GM19397 (cell line): ENCODE results near the gene AKAP9.
"Not testable (repeated sequence)": the region's sequence is repeated elsewhere in the genome, so short reads cannot be mapped to it uniquely, and the experiment has no call there.

Source experiments
- ATAC-seq: cut with Tn5 transposase; IDR thresholded peaks from one replicate; pipeline ENCODE4 v1.9.1; 2021; ENCODE audit warnings: mild to moderate bottlenecking, moderate library complexity; ENCODE audit not compliant: unreplicated experiment

AKAP9 gene

GRCh38 chr7:92131764-92132330 lies 191.2 kb downstream of the AKAP9 start:
- ATAC-seq, result no peak

DNA sequence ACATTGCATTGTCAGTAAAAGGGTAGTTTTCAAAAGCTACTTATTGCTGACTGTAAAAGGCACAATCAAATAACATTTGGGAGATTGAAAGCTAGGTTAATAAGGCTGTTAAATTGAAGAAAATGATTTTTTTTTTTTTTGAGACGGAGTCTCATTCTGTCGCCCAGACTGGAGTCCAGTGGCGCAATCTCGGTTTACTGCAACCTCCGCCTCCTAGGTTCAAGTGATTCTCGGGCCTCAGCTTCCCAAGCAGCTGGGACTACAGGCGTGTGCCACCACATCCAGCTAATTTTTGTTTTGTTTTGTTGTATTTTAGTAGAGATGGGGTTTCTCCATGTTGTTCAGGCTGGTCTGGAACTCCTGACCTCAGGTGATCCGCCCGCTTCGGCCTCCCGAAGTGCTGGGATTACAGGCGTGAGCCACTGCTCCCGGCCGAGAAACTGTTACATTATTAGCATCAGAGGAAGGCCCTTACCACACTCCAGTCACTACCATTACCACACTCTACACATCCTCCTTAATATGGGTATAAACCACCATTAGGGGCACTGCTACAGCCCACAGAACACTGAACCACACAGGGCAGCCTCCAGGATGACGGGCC lies 192.6 kb downstream of the AKAP9 start:
- peak; percentile 12 for ATAC-seq

GRCh38 chr7:92133737-92134270 lies 193.1 kb downstream of the AKAP9 start:
- peak; percentile 34 for ATAC-seq

DNA sequence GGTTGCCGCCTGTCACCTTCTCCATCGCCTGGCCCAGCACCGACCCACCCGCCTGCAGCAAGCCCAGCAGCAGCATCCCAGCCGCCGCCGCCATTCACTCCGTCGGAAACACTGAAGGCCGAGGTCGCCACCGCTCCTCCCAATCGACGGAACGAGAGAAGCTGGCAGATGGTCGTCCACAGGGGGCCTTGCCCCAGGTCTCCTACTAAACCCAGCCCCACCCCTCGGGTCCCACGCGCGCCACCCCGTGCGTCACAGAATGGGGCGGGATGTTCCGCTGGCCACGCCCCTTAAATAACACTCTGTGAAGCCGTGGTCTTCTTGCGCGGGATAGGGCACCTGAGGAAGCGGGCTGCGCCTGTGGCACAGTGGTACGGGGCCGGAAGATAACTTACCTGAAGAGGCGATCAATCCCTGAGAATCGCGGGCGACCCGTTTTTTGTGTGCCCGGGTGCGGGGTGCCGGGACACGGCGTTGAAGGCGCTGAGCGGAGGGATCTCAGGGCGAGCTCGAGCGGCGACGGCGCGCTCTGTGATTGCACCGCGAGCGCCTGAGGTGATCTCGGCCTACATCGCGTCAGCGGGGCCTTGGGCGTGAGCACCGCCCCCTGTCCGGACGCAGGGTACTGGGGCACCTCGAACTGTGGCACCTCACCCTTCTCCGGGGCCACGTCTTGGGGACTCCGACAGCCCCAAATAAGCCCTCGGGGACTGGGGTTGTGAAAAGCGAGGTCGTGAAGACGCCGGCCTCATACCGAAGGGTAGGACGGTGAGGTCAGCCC lies 193.8 kb downstream of the AKAP9 start, which contains the start of gene CYP51A1:
Gene CYP51A1, minus strand, starts transcription at position 207 of the 781 bp plus-strand sequence. Its CDS starts 113 bp downstream, at position 94.
- peak; percentile 88 for ATAC-seq

GRCh38 chr7:92135052-92135889 lies 194.6 kb downstream of the AKAP9 start:
- ATAC-seq, result no peak

DNA sequence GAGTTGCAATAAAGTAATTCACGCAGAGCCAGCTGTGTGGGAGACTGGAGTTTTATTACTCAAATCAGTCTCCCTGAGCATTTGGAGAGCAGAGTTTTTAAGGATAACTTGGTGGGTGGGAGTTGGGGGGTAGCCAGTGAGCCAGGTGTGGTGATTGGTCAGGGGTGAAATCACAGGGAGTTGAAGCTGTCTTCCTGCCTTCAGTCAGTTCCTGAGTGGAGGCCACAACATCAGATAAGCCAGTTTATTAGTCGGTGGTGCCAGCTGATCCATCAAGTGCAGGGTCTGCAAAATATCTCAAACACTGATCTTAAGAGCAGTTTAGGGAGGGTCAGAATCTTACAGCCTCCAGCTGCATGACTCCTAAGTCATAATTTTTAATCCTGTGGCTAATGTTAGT lies 196.9 kb downstream of the AKAP9 start:
- ATAC-seq, result no peak

DNA sequence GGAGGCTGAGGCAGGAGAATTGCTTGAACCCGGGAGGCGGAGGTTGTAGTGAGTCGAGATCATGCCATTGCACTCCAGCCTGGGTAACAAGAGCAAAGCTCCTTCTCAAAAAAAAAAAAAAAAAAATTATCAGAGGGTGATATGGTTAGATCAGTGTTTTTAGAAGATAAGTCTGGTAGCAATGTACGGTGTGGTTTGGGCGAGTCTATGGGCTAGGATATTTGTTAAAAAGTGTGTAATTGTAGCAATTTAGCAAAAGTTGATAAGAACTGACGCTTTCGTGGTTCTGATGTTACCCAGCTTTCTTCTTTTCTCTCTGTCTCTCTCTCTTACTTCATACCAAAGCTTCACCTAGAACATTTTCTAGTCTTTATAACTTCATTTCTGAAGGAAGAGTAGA lies 200.5 kb downstream of the AKAP9 start:
- ATAC-seq, result no peak

DNA sequence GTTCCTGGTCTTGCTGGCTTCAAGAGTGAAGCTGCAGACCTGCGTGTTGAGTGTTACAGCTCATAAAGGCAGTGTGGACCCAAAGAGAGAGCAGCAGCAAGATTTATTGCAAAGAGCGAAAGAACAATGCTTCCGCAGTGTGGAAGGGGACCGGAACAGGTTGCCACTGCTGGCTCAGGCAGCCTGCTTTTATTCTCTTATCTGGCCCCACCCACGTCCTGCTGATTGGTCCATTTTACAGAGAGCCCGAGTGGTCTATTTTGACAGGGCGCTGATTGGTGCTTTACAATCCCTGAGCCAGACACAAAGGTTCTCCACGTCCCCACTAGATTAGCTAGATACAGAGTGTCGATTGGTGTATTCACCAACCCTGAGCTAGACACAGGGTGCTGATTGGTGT lies 202.1 kb downstream of the AKAP9 start:
- not testable (repeated sequence) for ATAC-seq

DNA sequence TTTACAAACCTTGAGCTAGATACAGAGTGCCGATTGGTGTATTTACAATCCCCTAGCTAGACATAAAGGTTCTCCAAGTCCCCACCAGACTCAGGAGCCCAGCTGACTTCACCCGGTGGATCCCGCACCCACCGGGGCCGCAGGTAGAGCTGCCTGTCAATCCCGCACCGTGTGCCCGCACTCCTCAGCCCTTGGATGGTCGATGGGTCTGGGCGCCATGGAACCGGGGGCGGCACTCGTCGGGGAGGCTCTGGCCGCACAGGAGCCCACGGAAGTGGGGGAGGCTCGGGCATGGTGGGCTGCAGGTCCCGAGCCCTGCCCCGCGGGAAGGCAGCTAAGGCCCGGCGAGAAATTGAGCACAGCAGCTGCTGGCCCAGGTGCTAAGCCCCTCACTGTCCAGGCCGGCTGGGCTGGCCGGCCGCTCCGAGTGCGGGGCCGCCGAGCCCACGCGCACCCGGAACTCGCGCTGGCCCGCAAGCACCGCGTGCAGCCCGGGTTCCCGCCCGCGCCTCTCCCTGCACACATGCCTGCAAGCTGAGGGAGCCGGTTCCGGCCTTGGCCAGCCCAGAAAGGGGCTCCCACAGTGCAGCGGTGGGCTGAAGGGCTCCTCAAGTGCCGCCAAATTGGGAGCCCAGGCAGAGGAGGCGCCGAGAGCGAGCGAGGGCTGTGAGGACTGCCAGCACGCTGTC lies 202.7 kb downstream of the AKAP9 start:
- ATAC-seq, result not testable (repeated sequence)

DNA sequence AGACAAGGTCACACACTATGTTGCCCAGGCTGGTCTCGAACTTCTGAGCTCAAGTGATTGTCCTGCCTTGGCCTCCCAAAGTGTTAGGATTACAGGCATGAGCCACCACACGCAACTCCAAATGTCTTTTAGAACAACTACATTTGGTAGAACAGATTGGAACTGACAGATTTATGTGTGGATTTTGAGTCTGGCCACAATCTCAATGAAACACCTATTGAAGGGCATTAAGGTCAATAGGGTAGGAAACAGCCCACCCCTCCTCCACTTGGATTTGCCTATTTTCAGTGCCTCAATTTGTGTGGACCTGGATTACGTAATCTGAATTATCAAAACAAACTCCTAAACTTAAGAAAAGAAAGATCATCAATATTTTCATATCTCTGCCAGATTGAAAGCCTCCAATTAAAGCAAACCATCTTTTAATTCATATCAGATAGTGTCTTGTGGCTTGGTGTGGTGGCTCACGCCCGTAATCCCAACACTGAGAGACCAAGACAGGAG lies 209.1 kb downstream of the AKAP9 start:
- no peak for ATAC-seq

- no peak for ATAC-seq
Measured at GRCh38 chr7:92150450-92151017, 209.9 kb downstream of the AKAP9 start.

DNA sequence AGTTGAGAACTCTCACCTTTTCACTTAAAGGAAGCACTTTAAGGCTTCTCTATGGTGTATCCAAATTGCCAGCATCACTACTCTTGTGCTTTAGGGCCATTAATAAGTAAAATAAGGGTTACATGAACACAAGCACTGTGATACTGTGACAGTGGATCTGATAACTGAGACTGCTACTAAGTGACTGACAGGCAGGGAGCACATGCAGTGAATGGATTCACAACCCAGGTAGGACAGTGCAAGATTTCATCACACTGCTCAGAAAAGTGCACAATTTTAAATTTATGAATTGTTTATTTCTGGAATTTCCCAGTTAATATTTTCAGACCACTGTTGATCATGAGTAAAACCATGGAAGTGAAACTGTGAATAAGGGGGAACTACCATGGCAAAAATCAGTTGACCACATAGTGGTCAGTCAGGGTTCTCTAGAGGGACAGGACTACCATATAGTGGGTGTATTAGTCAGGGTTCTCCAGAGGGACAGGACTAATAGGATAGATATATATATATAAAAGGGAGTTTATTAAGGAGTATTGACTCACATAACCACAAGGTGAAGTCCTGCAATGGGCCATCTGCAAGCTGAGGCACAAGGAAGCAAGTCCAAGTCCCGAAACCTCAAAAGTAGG lies 214.6 kb downstream of the AKAP9 start:
- ATAC-seq, result no peak

GRCh38 chr7:92156990-92157389 lies 216.3 kb downstream of the AKAP9 start:
- ATAC-seq, result no peak

DNA sequence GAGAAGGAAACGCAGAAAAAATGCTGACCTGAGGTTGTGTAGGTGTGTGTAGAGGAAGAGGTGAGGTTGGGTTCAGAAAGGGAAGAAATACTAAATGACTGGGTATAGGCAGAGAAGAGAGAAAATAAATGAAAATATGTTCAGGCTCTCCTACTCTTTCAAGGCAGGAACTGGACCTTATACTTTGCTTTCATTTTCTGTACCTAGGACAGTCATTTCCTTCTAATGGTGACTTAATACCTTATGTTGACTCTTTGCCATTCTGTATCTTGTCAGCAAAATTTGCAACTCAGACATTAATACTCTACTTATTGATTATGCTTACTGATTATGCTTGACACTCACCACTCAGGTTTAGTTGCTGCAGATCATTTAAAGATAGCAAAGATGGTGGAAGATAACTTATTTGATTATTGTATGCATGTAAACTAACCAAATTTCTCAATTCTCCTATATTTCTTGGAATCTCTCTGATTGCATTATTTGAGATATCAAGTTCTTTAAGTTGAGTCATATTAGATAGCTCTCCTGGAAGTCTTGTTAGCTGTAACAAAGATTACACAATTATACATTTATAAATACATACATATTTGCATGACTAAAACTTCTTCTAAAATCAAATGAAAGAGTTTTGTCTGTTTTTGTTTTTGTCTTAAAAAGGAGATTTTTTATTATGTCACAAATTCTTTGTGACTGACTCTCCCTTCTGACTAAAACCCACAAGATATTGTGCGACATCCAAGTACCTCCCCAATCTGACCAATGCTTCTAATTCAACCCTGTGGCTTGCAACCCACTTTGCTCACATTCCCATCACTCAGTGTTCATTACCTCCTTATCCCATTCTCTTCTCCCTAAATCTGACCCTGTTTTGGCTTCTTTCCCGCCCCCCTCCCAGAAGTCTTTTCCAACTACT lies 218.3 kb downstream of the AKAP9 start:
- ATAC-seq, result no peak
